Effector memory CD8-positive, alpha-beta T cell (primary cell): ENCODE measurements around the gene GRPEL2.

Source experiments
- ATAC-seq: fragments of 150-1000 bp; cut with Tn5 transposase; replicated peaks from 2 replicates; pipeline ENCODE4 v1.10.0; 2021; ENCODE audit warnings: mild to moderate bottlenecking, moderate library complexity
- DNase-seq, 3 experiments: peaks; one replicate each; pipeline ENCODE4 v3.0.0; 2021
- H3K27ac Mint-ChIP-seq, 2 donors: one replicate each; pipeline ENCODE4 v1.8.0; 2022; ENCODE audit warnings: mild to moderate bottlenecking in 2 of 2, mixed read lengths in 2 of 2, moderate library complexity in 2 of 2
- H3K27me3 Mint-ChIP-seq, 2 donors: one replicate each; pipeline ENCODE4 v1.8.0; 2022; ENCODE audit warnings: mixed read lengths in 2 of 2
- H3K36me3 Mint-ChIP-seq: one replicate; pipeline ENCODE4 v1.8.0; 2022; ENCODE audit warnings: mild to moderate bottlenecking, moderate library complexity, mixed read lengths; ENCODE audit not compliant: insufficient read depth
- H3K4me1 Mint-ChIP-seq, 2 donors: one replicate each; pipeline ENCODE4 v1.8.0; 2022; ENCODE audit warnings: low read depth in 2 of 2, mixed read lengths in 2 of 2
- H3K4me3 Mint-ChIP-seq, 2 donors: one replicate each; pipeline ENCODE4 v1.8.0; 2022; ENCODE audit warnings: mild to moderate bottlenecking in 2 of 2, mixed read lengths in 2 of 2, moderate library complexity in 2 of 2
- H3K9me3 Mint-ChIP-seq, 2 donors: one replicate each; pipeline ENCODE4 v1.8.0; 2022; ENCODE audit warnings: mixed read lengths in 2 of 2

GRPEL2 gene

DNA sequence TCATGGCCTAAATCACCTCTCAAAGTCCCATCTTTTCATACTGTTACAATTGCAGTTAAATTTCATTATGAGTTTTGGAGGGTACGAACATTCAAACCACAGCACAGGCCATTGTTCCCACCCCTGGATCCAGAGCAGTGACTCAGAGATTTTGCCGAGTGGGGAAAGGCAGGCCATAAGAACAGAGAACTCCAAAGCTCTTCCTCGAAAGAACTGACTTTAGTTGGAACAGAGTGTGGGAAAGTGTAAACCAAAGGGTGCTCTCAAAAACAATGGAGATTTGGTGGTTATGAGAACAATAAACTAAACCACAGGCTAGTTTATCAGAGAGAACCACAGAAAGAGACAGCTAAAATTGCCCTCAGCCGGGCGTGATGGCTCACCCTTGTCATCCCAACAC lies 19.4 kb upstream of the GRPEL2 start:
- H3K9me3 Mint-ChIP-seq = no peaks in the 10 kb centered on the region
- no peaks in the 10 kb centered on the region for H3K4me1 Mint-ChIP-seq
- ATAC-seq = no peak

DNA sequence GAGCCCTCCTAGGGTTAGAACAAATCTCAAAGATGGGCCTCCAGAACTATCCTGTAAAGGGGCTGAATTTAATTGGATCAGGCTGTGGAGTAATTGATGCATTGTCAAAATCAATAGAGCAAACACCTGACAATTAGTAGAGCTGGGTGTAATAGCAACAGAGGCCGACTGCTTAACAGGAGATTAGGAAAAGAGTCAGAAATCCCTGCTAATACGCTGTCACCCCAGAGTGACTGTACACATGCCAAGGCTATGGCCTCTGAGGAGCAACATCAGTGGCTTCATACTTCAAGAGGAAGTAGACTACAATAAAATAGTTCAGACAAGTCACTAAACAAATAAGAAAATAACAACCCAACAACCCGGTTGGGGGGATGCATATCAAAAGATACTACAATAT lies 18.7 kb upstream of the GRPEL2 start:
- ATAC-seq (no peak), DNase-seq (no peak)
- no peaks in the 10 kb centered on the region for H3K4me1 Mint-ChIP-seq
- H3K9me3 Mint-ChIP-seq = no peaks in the 10 kb centered on the region
- no peak overlapping the region for H3K27ac Mint-ChIP-seq
- no peaks in the 10 kb centered on the region for H3K27me3 Mint-ChIP-seq
- H3K4me3 Mint-ChIP-seq = no peak overlapping the region
- H3K36me3 Mint-ChIP-seq = no peaks in the 10 kb centered on the region

More for the DNA sequence above, 19.4 kb upstream of the GRPEL2 start:
- Mint-ChIP-seq H3K4me3 (no peak overlapping the region), H3K27me3 (no peaks in the 10 kb centered on the region), H3K36me3 (no peaks in the 10 kb centered on the region), H3K27ac (no peak overlapping the region)
- no peak for DNase-seq

GRCh38 chr5:149328177-149328576 lies 17.1 kb upstream of the GRPEL2 start:
- Mint-ChIP-seq H3K4me1 (peaks cover 0 to 2% of the 10 kb centered on the region in 2 donors), H3K9me3 (no peaks in the 10 kb centered on the region), H3K36me3 (no peaks in the 10 kb centered on the region), H3K27me3 (no peaks in the 10 kb centered on the region), H3K4me3 (no peak overlapping the region), H3K27ac (no peak overlapping the region)
- ATAC-seq (no peak), DNase-seq (no peak)

DNA sequence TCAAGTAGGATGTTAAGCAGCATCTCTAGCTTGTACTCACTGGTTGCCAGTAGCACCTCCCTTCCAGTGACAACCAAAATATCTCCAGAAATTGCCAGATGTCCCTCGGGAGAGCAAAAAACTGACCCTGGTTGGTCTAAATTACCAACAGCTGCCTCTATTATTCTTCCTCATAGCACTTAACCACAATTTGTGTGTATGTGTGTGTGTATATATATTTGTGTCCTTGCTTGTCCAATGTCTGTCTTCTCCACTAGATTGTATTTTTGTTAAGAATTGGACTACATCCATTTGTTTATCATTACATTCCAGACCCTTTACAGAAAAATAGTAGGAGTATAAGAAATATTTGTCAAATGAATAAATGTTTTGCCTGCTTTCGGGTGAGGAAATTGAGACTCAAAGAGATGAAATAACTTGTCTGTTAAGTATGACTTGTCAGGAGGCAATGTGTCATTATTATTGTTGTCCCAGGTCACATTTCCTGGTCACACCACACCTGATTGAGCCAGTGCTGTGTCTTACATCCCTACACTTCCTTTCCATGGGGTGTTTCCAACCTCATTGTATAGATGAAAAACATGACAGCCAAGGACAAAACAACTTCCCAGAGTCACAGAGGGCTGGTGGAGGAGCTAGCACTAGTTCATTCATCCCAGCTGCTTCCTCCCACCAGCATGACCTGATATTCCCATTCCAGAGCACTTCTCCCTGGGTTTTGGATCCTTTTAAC lies 11.4 kb upstream of the GRPEL2 start:
- Mint-ChIP-seq H3K4me1 (peaks cover 0 to 2% of the 10 kb centered on the region in 2 donors), H3K9me3 (no peaks in the 10 kb centered on the region), H3K4me3 (no peak overlapping the region), H3K27me3 (peaks cover 0 to 13% of the 10 kb centered on the region in 2 donors), H3K27ac (no peak overlapping the region), H3K36me3 (no peaks in the 10 kb centered on the region)
- ATAC-seq (no peak), DNase-seq (no peak)

- H3K4me1 Mint-ChIP-seq = no peaks in the 10 kb centered on the region
- no peaks in the 10 kb centered on the region for H3K36me3 Mint-ChIP-seq
- H3K27ac Mint-ChIP-seq = no peak overlapping the region
- H3K9me3 Mint-ChIP-seq = no peaks in the 10 kb centered on the region
- H3K4me3 Mint-ChIP-seq = no peak overlapping the region
- no peak for DNase-seq
- peaks cover 0 to 13% of the 10 kb centered on the region in 2 donors for H3K27me3 Mint-ChIP-seq
- ATAC-seq = no peak
These were observed 7.6 kb upstream of the GRPEL2 start for GRCh38 chr5:149337736-149338135.

DNA sequence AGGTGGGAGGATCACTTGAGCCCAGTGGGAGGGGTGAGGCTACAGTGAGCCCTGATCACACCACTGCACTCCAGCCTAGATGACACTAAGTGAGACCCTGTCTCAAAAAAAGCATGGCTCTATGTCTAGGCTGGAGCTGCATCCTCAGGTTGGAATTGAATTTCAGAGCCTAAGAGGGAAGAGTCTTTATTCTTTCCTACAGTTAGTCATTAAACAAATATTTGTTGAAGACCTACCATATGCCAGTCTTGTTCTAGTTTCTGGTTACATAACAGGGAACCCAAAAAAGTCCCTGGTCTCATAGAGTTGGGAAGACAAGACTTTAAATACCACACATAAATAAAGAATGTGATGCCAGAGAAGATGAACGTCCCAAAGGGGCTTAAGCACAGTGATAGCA lies 6.9 kb upstream of the GRPEL2 start:
- no peak for DNase-seq
- Mint-ChIP-seq H3K4me3 (no peak overlapping the region), H3K27ac (no peak overlapping the region), H3K9me3 (no peaks in the 10 kb centered on the region), H3K27me3 (peaks cover 0 to 13% of the 10 kb centered on the region in 2 donors), H3K4me1 (no peaks in the 10 kb centered on the region), H3K36me3 (no peaks in the 10 kb centered on the region)
- ATAC-seq = no peak

DNA sequence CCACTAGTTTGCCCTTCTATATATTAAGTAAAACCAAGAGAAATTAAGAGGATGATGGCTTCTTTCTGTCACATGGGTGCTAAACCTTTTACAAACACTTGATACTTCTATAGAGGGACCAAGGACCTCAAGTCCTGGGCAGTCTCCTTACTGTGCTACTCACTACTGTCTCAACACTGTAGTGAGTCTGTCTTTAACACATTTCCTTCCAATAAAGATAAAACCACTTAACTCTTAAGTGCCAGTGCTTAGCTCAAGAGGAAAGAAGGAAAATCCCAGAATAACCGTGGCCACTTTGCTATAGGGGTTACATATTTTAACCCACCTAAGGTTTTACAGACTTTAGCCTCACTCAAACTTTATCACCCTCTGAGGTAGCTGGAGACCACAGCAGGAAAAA lies 4.4 kb upstream of the GRPEL2 start:
- no peak for DNase-seq
- H3K27ac Mint-ChIP-seq = no peak overlapping the region
- peaks cover 0 to 6% of the 10 kb centered on the region in 2 donors for H3K27me3 Mint-ChIP-seq
- peaks cover 15 to 17% of the 10 kb centered on the region in 2 donors for H3K4me1 Mint-ChIP-seq
- H3K9me3 Mint-ChIP-seq = peaks cover 2 to 7% of the 10 kb centered on the region in 2 donors
- ATAC-seq = no peak
- peaks cover 7% of the 10 kb centered on the region for H3K36me3 Mint-ChIP-seq
- H3K4me3 Mint-ChIP-seq = no peak overlapping the region

DNA sequence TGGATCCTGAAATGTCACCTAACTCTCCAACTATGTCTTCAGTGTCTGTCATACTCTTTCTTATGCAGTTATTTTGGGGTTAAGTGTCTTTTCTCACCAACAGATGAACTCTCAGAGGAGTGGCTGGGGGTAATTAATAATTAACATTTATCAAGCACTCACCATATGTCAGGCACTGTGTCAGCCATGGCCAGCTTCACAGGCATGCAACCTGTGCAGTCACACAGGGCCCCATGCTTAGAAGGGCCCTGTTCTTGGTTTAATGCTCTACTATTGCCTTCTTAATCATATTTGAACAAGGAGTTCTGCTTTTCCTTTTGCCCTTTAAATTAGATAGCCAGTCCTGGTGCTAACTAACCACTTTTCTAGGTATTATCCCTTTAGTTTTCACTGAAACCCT lies 3.4 kb upstream of the GRPEL2 start:
- Mint-ChIP-seq H3K4me1 (peaks cover 19 to 23% of the 10 kb centered on the region in 2 donors), H3K27ac (no peak overlapping the region), H3K36me3 (peaks cover 9% of the 10 kb centered on the region), H3K27me3 (peaks cover 0 to 6% of the 10 kb centered on the region in 2 donors), H3K4me3 (no peak overlapping the region), H3K9me3 (peaks cover 2 to 7% of the 10 kb centered on the region in 2 donors)
- DNase-seq (no peak), ATAC-seq (no peak)

GRCh38 chr5:149344151-149344550 lies 1.1 kb upstream of the GRPEL2 start:
- ATAC-seq = no peak
- no peaks in the 10 kb centered on the region for H3K27me3 Mint-ChIP-seq
- peaks cover 38 to 41% of the 10 kb centered on the region in 2 donors for H3K4me1 Mint-ChIP-seq
- H3K4me3 Mint-ChIP-seq = no peak overlapping the region
- no peak for DNase-seq
- peaks cover 2 to 7% of the 10 kb centered on the region in 2 donors for H3K9me3 Mint-ChIP-seq
- H3K36me3 Mint-ChIP-seq = peaks cover 22% of the 10 kb centered on the region
- H3K27ac Mint-ChIP-seq = peak overlapping the region in 1 of 2 donors; percentile 97

GRCh38 chr5:149345892-149346222 lies 558 bp downstream of the GRPEL2 start:
- Mint-ChIP-seq H3K4me3 (peak overlapping the region; percentile 91 to 92), H3K27me3 (no peaks in the 10 kb centered on the region), H3K36me3 (peaks cover 39% of the 10 kb centered on the region), H3K9me3 (peaks cover 2 to 7% of the 10 kb centered on the region in 2 donors), H3K27ac (peak overlapping the region; percentile 94 to 97), H3K4me1 (peaks cover 43 to 52% of the 10 kb centered on the region in 2 donors)
- DNase-seq (no peak), ATAC-seq (peak; percentile 3)

GRCh38 chr5:149348518-149348917 lies 3.2 kb downstream of the GRPEL2 start:
- ATAC-seq (peak; percentile 48), DNase-seq (no peak)
- H3K27me3 Mint-ChIP-seq = no peaks in the 10 kb centered on the region
- peaks cover 2 to 7% of the 10 kb centered on the region in 2 donors for H3K9me3 Mint-ChIP-seq
- peak overlapping the region; percentile 69 to 73 for H3K27ac Mint-ChIP-seq
- peaks cover 63% of the 10 kb centered on the region for H3K36me3 Mint-ChIP-seq
- peak overlapping the region; percentile 61 to 91 for H3K4me3 Mint-ChIP-seq
- H3K4me1 Mint-ChIP-seq = peaks cover 43 to 60% of the 10 kb centered on the region in 2 donors

DNA sequence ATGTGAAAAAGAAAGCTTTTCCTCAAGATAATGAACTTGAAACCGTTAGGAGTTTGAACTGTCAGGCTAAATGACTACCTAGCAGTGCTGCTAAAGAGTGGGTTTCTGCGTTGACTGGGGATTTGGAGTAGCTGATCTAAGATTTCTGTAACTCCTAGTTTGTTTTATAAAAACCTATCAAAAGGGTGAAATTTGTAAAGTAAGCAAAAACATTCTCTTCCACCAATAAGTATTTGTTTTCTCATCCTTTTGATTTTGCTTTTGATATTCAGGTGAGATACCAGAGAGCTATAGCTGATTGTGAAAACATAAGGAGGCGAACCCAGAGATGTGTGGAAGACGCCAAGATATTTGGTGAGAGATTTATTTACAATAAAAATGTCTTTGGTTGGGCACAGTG lies 4.1 kb downstream of the GRPEL2 start:
- Mint-ChIP-seq H3K9me3 (peaks cover 2 to 7% of the 10 kb centered on the region in 2 donors), H3K27ac (peak overlapping the region in 1 of 2 donors; percentile 69), H3K4me1 (peaks cover 39 to 59% of the 10 kb centered on the region in 2 donors), H3K27me3 (no peaks in the 10 kb centered on the region), H3K4me3 (peak overlapping the region; percentile 61 to 91), H3K36me3 (peaks cover 65% of the 10 kb centered on the region)
- ATAC-seq (no peak), DNase-seq (no peak)

GRCh38 chr5:149352169-149352568 lies 6.9 kb downstream of the GRPEL2 start:
- DNase-seq (no peak), ATAC-seq (no peak)
- no peak overlapping the region for H3K4me3 Mint-ChIP-seq
- peak overlapping the region in 1 of 2 donors; percentile 90 for H3K27ac Mint-ChIP-seq
- H3K9me3 Mint-ChIP-seq = no peaks in the 10 kb centered on the region
- peaks cover 71% of the 10 kb centered on the region for H3K36me3 Mint-ChIP-seq
- peaks cover 27 to 45% of the 10 kb centered on the region in 2 donors for H3K4me1 Mint-ChIP-seq
- H3K27me3 Mint-ChIP-seq = no peaks in the 10 kb centered on the region

- Mint-ChIP-seq H3K27me3 (no peaks in the 10 kb centered on the region), H3K36me3 (peaks cover 65% of the 10 kb centered on the region), H3K4me1 (peaks cover 26 to 42% of the 10 kb centered on the region in 2 donors), H3K9me3 (no peaks in the 10 kb centered on the region), H3K27ac (no peak overlapping the region), H3K4me3 (no peak overlapping the region)
- no peak for DNase-seq
- ATAC-seq = no peak
These were observed 8.6 kb downstream of the GRPEL2 start for GRCh38 chr5:149353911-149354310.
